ENCODE results near the gene SLC25A39. TPM values are rescaled to one million over a fixed set of nuclear protein-coding genes. Genes with fewer than 3 reads are reported as not detected.

The SLC25A39 gene
- total and polyA plus RNA-seq, 9 of the 15 experiments (the other 6 are each of a cell fraction or from before 2014, with no cell fraction given), result 4.8 to 267 (median 140) TPM

DNA sequence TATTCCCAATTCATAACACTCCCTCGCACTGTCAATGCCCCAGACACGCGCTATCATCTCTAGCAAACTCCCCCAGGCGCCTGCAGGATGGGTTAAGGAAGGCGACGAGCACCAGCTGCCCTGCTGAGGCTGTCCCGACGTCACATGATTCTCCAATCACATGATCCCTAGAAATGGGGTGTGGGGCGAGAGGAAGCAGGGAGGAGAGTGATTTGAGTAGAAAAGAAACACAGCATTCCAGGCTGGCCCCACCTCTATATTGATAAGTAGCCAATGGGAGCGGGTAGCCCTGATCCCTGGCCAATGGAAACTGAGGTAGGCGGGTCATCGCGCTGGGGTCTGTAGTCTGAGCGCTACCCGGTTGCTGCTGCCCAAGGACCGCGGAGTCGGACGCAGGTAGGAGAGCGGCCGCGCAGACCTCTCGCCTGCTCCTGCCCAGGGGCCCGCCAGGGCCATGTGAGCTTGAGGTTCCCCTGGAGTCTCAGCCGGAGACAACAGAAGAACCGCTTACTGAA is 20.4 kb upstream of the SLC25A39 start, which contains the start of gene GRN (continued):
- TF ChIP-seq ZC3H8 (IDR thresholded peaks at IDR 0.05) (no peak), ETV6 (IDR thresholded peaks at IDR 0.05; ENCODE audit: borderline replicate concordance in 1 of 2, low read depth in 2 of 2, low read length in 1 of 2) (0 out of 4 replicates have a peak, but pooled peaks of 1 of the 2 experiments have one; percentile 15), ETV6 (CRISPR knock-in tag; IDR thresholded peaks at IDR 0.05; ENCODE audit: borderline replicate concordance) (no peak), BCOR (IDR thresholded peaks at IDR 0.05) (no peak), TAL1 (IDR thresholded peaks at IDR 0.05) (no peak), UBTF (IDR thresholded peaks at IDR 0.05; ENCODE audit: borderline replicate concordance in 1 of 2, low read depth in 2 of 2, low read length in 2 of 2) (0 out of 4 replicates have a peak, but pooled peaks of 1 of the 2 experiments have one; percentile 18), ETV1 (tag; conservative IDR thresholded peaks at IDR 0.05; ENCODE audit: low read depth) (0 out of 2 replicates have a peak, but pooled peaks have one; percentile 45), KLF13 (tag; IDR thresholded peaks at IDR 0.05; ENCODE audit: borderline replicate concordance, low read depth) (no peak), YBX1 (IDR thresholded peaks at IDR 0.05) (no peak), E2F1 (CRISPR knock-in tag; IDR thresholded peaks at IDR 0.05) (no peak), DEAF1 (CRISPR knock-in tag; IDR thresholded peaks at IDR 0.05) (no peak), ZBTB1 (CRISPR knock-in tag; IDR thresholded peaks at IDR 0.05; ENCODE audit: borderline replicate concordance, low read depth) (no peak), RBM15 (IDR thresholded peaks at IDR 0.05; ENCODE audit: insufficient read depth, low read length) (no peak), CSDE1 (IDR thresholded peaks at IDR 0.05) (no peak), PRMT5 (CRISPR knock-in tag; IDR thresholded peaks at IDR 0.05) (no peak), DMBX1 (CRISPR knock-in tag; IDR thresholded peaks at IDR 0.05; ENCODE audit: borderline replicate concordance) (no peak; the same call in 1 of the 2 replicates), ETV5 (CRISPR knock-in tag; IDR thresholded peaks at IDR 0.05; ENCODE audit: low read depth) (peak; percentile 57; the same call in 1 of the 2 replicates)
- TF ChIP-seq, protein P1, sequence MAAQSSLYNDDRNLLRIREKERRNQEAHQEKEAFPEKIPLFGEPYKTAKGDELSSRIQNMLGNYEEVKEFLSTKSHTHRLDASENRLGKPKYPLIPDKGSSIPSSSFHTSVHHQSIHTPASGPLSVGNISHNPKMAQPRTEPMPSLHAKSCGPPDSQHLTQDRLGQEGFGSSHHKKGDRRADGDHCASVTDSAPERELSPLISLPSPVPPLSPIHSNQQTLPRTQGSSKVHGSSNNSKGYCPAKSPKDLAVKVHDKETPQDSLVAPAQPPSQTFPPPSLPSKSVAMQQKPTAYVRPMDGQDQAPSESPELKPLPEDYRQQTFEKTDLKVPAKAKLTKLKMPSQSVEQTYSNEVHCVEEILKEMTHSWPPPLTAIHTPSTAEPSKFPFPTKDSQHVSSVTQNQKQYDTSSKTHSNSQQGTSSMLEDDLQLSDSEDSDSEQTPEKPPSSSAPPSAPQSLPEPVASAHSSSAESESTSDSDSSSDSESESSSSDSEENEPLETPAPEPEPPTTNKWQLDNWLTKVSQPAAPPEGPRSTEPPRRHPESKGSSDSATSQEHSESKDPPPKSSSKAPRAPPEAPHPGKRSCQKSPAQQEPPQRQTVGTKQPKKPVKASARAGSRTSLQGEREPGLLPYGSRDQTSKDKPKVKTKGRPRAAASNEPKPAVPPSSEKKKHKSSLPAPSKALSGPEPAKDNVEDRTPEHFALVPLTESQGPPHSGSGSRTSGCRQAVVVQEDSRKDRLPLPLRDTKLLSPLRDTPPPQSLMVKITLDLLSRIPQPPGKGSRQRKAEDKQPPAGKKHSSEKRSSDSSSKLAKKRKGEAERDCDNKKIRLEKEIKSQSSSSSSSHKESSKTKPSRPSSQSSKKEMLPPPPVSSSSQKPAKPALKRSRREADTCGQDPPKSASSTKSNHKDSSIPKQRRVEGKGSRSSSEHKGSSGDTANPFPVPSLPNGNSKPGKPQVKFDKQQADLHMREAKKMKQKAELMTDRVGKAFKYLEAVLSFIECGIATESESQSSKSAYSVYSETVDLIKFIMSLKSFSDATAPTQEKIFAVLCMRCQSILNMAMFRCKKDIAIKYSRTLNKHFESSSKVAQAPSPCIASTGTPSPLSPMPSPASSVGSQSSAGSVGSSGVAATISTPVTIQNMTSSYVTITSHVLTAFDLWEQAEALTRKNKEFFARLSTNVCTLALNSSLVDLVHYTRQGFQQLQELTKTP (IDR thresholded peaks at IDR 0.05; ENCODE audit: low read depth in 1 of 2, partially characterized antibody in 2 of 2), result peak in 1 of 2 experiments; percentile 84
